Measurements from ENCODE around the gene SIRT3. TPM values are rescaled to one million over a fixed set of nuclear protein-coding genes. Genes with fewer than 3 reads are reported as not detected.

Gene SIRT3
- total RNA-seq, 1 experiment from 2014 or later: 13.9 TPM

DNA sequence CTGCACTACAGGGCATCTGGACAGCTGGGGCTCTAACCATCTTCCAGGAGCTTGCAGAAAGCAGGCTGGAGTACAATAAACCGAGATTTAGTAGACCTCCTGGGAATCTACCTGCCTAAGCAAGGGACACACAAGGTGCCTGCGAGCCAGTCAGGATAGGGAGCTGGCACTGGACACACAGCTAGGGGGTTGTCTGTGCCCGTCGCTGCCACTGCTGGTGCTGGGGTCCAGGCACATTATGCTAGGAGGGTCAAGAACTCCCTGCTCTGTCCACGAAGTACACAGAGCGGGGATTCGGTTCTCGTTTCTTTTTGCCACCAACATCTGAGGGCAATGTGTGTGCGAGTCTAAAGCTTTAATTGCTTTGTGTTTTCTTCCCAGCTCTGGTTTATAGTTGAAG, 24.4 kb downstream of the SIRT3 start:
- no peak for DNase-seq
- Histone ChIP-seq H3K18ac (ENCODE audit: insufficient read length, low read depth, low read length) (no peak overlapping the region), H3K9me3 (ENCODE audit: control insufficient read depth, low read depth, low read length) (no peaks in the 10 kb centered on the region), H2AFZ (ENCODE audit: low read length) (no peak overlapping the region), H3K4ac (ENCODE audit: low read depth, low read length) (no peak overlapping the region), H3K27me3 (ENCODE audit: insufficient read depth, low read length) (no peaks in the 10 kb centered on the region), H3K23ac (ENCODE audit: insufficient read length, low read depth, low read length) (no peak overlapping the region), H2BK20ac (ENCODE audit: low read depth, low read length, poor library complexity, severe bottlenecking) (no peak overlapping the region), H3K4me1 (ENCODE audit: insufficient read depth, low read length) (no peaks in the 10 kb centered on the region), H2BK5ac (ENCODE audit: insufficient read length, low read length) (no peak overlapping the region), H3K4me2 (ENCODE audit: insufficient read depth, insufficient read length, low read length) (no peak overlapping the region), H2BK12ac (ENCODE audit: insufficient read length, low read depth, low read length) (no peak overlapping the region), H3K56ac (ENCODE audit: insufficient read length, low read depth, low read length) (no peak overlapping the region), H3K9ac (ENCODE audit: extremely low read depth, insufficient read length, low read length) (no peak overlapping the region), H4K5ac (ENCODE audit: insufficient read length, low read depth, low read length) (no peak overlapping the region), H3T11ph (ENCODE audit: low read length) (no peak overlapping the region), H2BK120ac (ENCODE audit: low read depth, low read length, poor library complexity, severe bottlenecking) (no peak overlapping the region), H4K91ac (ENCODE audit: insufficient read length, low read depth, low read length) (no peak overlapping the region), H4K20me1 (ENCODE audit: control insufficient read depth, insufficient read depth, insufficient read length) (no peaks in the 10 kb centered on the region), H3K14ac (ENCODE audit: insufficient read depth, low read length) (no peak overlapping the region), H3K79me2 (ENCODE audit: insufficient read depth, low read length) (no peaks in the 10 kb centered on the region; the same call in 1 of the 2 replicates), H4K8ac (replicated peaks; ENCODE audit: insufficient read length, low read depth, low read length) (no peak overlapping the region), H2BK15ac (ENCODE audit: low read depth, low read length) (no peak overlapping the region), H3K27ac (ENCODE audit: insufficient read length, low read depth, low read length) (no peak overlapping the region), H3K23me2 (ENCODE audit: insufficient read length, low read depth, low read length, poor library complexity, severe bottlenecking) (peaks cover 17% of the 10 kb centered on the region), H2AK5ac (ENCODE audit: insufficient read length, low read length) (no peak overlapping the region), H3K79me1 (ENCODE audit: insufficient read depth, low read depth, low read length, poor library complexity, severe bottlenecking) (no peaks in the 10 kb centered on the region)
- TF ChIP-seq, protein P1, sequence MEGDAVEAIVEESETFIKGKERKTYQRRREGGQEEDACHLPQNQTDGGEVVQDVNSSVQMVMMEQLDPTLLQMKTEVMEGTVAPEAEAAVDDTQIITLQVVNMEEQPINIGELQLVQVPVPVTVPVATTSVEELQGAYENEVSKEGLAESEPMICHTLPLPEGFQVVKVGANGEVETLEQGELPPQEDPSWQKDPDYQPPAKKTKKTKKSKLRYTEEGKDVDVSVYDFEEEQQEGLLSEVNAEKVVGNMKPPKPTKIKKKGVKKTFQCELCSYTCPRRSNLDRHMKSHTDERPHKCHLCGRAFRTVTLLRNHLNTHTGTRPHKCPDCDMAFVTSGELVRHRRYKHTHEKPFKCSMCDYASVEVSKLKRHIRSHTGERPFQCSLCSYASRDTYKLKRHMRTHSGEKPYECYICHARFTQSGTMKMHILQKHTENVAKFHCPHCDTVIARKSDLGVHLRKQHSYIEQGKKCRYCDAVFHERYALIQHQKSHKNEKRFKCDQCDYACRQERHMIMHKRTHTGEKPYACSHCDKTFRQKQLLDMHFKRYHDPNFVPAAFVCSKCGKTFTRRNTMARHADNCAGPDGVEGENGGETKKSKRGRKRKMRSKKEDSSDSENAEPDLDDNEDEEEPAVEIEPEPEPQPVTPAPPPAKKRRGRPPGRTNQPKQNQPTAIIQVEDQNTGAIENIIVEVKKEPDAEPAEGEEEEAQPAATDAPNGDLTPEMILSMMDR (conservative IDR thresholded peaks at IDR 0.05): no peak
- Mint-ChIP-seq H3K9me3 (no peaks in the 10 kb centered on the region), H3K4me1 (peaks cover 0 to 9% of the 10 kb centered on the region in 2 experiments; a peak in 3 of 4 replicates), H3K27me3 (ENCODE audit: low read depth) (no peaks in the 10 kb centered on the region), H3K36me3 (ENCODE audit: insufficient read depth in 1 of 3, low read depth in 3 of 3) (peaks cover 28 to 69% (median 62%) of the 10 kb centered on the region in 3 experiments), H3K27ac (no peak overlapping the region; a peak in 1 of 7 replicates), H3K4me3 (no peak overlapping the region; a peak in 1 of 5 replicates)
- no CpG with 5 or more reads among the region's 9 CpGs for WGBS (ENCODE audit: extremely low coverage, insufficient read length, low lambda C conversion rate)

All from H9 (cell line).